RWPE1 (cell line): ENCODE measurements around the gene APC2.
A peak's percentile ranks its signal among the peaks of the same experiment; 100 is the strongest.

Experiments
- CTCF ChIA-PET: fragments of 350-600 bp; sonication (Branson Sonifier 250); formaldehyde crosslinking; extraction: SDS; loops from one replicate; lab custom pipeline; 2021; lab: Yijun Ruan, JAX
- POLR2A ChIA-PET: fragments of 400-600 bp; formaldehyde crosslinking; extraction: SDS; loops from one replicate; lab custom pipeline; 2020; ENCODE audit warnings: antibody characterized with exemption; ENCODE audit not compliant: low non-redundant PET; lab: Yijun Ruan, JAX
- DNase-seq: peaks from one replicate; pipeline ENCODE4 v3.0.0; 2012; ENCODE audit warnings: low spot score
- H3K27ac ChIP-seq: fragments of 450-650 bp; 2 replicates; pipeline ENCODE4 v1.5.1; 2017
- TF ChIP-seq, protein P1 (sequence below): fragments of 450-650 bp; conservative IDR thresholded peaks from 2 replicates; pipeline ENCODE4 v1.5.1; 2017; ENCODE audit warnings: low read depth, mild to moderate bottlenecking

APC2 gene

DNA sequence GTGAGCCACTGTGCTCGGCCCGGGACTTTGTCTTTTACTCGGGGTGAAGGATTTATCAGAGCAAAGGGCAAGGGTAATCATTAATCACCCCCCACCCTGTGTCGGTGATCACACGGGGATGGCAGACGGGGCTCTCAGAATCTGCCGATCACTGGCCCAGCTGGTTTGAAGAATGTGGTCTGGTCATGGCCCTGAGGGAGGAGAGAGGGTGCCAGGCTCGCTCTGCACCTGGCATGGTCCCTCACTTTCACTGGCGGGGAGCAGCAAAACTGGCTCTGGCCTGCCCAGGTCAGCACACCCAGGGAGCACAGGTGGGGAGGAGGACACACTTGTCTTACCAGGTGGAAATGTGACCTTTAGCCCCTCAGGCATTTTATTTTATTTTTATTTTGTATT lies 51.3 kb downstream of the APC2 start:
- CTCF ChIA-PET: interaction anchor here (0.6 kb wide), 1 partner anchor 282 kb away, joined by 6 read pairs; no protein-coding TSS in a partner anchor
- TF ChIP-seq, protein P1, sequence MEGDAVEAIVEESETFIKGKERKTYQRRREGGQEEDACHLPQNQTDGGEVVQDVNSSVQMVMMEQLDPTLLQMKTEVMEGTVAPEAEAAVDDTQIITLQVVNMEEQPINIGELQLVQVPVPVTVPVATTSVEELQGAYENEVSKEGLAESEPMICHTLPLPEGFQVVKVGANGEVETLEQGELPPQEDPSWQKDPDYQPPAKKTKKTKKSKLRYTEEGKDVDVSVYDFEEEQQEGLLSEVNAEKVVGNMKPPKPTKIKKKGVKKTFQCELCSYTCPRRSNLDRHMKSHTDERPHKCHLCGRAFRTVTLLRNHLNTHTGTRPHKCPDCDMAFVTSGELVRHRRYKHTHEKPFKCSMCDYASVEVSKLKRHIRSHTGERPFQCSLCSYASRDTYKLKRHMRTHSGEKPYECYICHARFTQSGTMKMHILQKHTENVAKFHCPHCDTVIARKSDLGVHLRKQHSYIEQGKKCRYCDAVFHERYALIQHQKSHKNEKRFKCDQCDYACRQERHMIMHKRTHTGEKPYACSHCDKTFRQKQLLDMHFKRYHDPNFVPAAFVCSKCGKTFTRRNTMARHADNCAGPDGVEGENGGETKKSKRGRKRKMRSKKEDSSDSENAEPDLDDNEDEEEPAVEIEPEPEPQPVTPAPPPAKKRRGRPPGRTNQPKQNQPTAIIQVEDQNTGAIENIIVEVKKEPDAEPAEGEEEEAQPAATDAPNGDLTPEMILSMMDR: no peak
- POLR2A ChIA-PET: no interaction called here

GRCh38 chr19:1502433-1503088 lies 52.6 kb downstream of the APC2 start:
- H3K27ac ChIP-seq: no peak overlapping the region
- ChIA-PET CTCF (interaction anchor here (0.7 kb wide), 1 partner anchor 339 kb away, joined by 3 read pairs; no protein-coding TSS in a partner anchor), POLR2A (no interaction called here)
- TF ChIP-seq, protein P1: no peak
- DNase-seq: no peak

More for the DNA sequence above, 51.3 kb downstream of the APC2 start:
- DNase-seq: no peak
- peak overlapping the region; percentile 36; the same call in 1 of the 2 replicates for H3K27ac ChIP-seq

DNA sequence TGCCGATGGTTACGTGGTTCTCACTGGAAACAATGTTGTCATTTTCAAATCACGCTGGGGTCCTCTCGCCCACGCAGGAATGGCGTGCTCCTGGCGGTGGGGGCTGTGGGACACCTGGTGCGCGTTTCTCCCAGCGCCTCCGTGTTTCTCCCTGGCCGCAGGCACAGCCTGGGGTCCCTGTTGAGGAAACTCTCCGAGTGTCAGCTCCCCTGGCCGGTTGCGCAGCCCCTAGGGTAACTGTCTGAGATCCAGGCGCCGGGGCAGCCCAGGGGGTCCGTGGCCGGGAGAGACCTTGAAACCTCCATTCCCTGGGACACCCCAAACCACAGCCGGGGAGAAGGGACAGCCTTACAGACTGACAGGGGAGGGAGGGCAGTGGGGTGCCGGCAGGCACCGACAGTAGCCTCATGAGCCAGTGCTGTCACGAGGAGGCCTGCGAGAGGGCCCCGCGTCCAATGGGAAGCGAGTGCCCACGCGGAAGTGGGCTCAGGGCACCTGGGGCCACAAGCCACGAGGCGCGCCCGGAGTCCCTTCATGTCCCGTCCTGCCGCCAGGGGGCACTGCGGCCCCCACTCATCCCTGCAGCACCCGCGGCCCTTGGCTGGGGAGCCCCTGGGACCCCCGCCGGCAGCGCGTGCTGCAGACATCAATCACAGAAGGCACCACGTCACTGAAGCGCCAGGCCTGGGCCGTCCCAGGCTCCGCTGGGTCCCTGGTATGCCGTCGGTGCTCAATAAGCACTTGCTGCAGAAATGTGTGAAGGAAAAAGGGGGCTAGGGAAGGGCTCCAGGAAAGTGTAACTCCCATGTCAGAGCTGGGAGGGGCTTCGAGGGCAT lies 53.4 kb downstream of the APC2 start:
- no peak overlapping the region for H3K27ac ChIP-seq
- TF ChIP-seq, protein P1: peak; percentile 77
- ChIA-PET CTCF (interaction anchor here (0.7 kb wide), 1 partner anchor 339 kb away, joined by 3 read pairs; no protein-coding TSS in a partner anchor), POLR2A (no interaction called here)
- no peak for DNase-seq

DNA sequence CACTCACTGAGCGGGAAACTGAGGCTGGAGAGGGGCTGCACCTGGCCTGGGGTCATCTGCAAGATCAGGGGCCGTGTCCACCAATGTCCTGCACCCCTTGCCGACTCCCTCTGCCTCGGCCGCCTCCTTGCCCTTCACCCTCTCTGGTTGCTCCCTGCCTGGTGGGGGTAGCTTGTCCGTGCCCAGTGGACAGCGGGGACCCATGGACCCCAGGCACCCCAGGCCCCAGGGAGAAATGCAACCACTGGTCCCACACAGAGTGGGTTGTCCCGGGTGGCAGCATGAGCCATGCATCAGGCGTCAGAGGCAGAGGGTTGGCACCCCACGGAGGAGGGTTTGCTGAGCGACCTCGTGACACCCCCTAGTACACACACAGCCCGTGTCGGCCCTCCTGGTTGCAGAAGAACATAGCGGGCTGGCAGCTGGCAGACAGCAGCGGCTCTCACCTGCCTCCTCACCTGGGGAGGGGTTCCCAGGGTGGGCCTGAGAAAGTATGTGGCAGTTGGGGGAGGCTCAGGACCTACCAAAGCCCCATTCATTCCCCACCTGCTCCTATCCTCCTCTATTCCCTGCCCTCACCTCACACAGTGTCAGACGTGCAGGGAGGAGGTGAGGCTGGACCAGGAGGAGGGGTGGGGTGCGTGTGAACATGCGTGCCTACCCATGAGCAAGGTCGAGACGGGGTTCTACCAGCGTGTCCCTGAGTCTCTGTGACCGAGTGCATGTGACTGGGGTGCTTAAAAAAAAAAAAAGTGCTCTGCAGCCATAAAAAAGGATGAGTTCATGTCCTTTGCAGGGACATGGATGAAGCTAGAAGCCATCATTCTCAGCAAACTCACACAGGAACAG lies 54.2 kb downstream of the APC2 start:
- ChIA-PET POLR2A (no interaction called here), CTCF (interaction anchor here (0.7 to 1.1 kb wide), 2 partner anchors 42 to 195 kb away, joined by 3 read pairs; no protein-coding TSS in a partner anchor)
- TF ChIP-seq, protein P1: no peak
- no peak for DNase-seq
- H3K27ac ChIP-seq: peak overlapping the region; percentile 17; the same call in 1 of the 2 replicates

- no peak for DNase-seq
- ChIA-PET CTCF (interaction anchor here (0.7 to 1.1 kb wide), 2 partner anchors 41 to 196 kb away, joined by 3 read pairs; no protein-coding TSS in a partner anchor), POLR2A (no interaction called here)
Observed at GRCh38 chr19:1505012-1505411, 55.1 kb downstream of the APC2 start.

More at GRCh38 chr19:1505012-1505411, 55.1 kb downstream of the APC2 start:
- no peak overlapping the region for H3K27ac ChIP-seq
- TF ChIP-seq, protein P1: no peak
